ENCODE results near the gene RUBCNL.
A peak's percentile ranks its signal among the peaks of the same experiment; 100 is the strongest.
"Not testable (repeated sequence)": the region's sequence is repeated elsewhere in the genome, so short reads cannot be mapped to it uniquely, and the experiment has no call there.

The RUBCNL gene

DNA sequence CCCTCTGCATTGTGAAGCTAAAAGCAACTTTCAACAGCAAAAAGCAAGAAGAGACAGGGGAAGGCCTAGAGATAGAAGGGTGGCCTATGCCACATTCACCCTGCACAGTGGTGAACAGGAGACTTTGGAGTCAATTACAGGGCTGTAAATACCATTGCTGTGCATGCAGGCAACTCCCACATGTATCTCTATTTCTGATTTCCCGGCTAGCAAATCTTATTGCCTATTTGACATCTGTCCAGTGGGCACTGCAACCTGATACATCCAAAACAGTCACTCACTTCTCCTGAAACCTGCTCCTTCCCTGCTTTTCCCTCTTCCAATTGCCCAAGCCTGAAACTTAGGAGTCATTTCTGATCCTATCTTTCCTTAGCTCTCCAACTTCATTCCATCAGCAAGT is 13.4 kb downstream of the RUBCNL start:
- intact Hi-C loops (cut with DNase I; ENCODE audit: low total_unique reads), result no loop called here
- H3K9me3 ChIP-seq, result no peaks in the 10 kb centered on the region
- no peaks in the 10 kb centered on the region for H3K36me3 ChIP-seq
- no peaks in the 10 kb centered on the region for H3K27me3 ChIP-seq
- H3K4me1 ChIP-seq, result peaks cover 0 to 18% (median 16%) of the 10 kb centered on the region in 4 donors
- no peak overlapping the region for H3K4me3 ChIP-seq
- TF ChIP-seq, protein P1, sequence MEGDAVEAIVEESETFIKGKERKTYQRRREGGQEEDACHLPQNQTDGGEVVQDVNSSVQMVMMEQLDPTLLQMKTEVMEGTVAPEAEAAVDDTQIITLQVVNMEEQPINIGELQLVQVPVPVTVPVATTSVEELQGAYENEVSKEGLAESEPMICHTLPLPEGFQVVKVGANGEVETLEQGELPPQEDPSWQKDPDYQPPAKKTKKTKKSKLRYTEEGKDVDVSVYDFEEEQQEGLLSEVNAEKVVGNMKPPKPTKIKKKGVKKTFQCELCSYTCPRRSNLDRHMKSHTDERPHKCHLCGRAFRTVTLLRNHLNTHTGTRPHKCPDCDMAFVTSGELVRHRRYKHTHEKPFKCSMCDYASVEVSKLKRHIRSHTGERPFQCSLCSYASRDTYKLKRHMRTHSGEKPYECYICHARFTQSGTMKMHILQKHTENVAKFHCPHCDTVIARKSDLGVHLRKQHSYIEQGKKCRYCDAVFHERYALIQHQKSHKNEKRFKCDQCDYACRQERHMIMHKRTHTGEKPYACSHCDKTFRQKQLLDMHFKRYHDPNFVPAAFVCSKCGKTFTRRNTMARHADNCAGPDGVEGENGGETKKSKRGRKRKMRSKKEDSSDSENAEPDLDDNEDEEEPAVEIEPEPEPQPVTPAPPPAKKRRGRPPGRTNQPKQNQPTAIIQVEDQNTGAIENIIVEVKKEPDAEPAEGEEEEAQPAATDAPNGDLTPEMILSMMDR (IDR thresholded peaks at IDR 0.05), result no peak
- no peak for DNase-seq
- H3K27ac ChIP-seq, result no peak overlapping the region

DNA sequence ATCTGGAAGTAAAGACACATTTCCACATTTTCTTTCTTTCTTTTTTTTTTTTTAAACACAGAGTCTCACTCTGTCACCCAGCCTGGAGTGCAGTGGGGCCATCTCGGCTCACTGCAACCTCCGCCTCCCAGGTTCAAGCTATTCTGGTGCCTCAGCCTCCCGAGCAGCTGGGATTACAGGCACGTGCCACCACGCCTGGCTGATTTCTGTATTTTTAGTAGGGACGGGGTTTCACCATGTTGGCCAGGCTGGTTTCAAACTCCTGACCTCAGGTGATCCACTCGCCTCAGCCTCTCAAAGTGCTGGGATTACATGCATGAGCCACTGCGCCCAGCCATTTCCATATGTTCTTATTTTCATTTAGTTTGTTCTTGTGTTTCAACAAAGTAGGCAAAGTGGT is 14.1 kb downstream of the RUBCNL start:
- H3K27me3 ChIP-seq; H3K36me3 ChIP-seq; DNase-seq; H3K27ac ChIP-seq; H3K9me3 ChIP-seq; H3K4me3 ChIP-seq; intact Hi-C loops (cut with DNase I; ENCODE audit: low total_unique reads): not testable (repeated sequence)
- H3K4me1 ChIP-seq, result peaks cover 0 to 18% (median 16%) of the 10 kb centered on the region in 4 donors

DNA sequence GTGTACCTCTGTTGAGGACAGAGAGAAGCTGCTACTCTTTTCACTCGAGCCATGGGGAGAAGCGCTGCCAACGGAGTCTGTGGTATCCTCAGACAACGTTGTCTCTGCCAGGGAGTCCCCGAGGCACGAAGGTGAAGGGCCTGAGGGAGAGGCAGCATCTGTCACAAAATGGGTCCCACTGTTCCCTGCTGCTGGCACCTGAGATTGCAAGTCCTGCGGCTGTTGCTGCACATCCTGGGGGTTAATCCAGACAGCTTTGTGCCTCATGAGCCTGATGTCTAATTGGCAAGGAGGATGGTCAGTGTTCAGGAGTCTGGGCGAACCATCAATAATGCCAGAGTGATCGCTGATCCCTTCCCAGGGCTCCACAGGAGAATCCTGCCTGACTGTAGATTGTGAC is 15.0 kb downstream of the RUBCNL start:
- TF ChIP-seq, protein P1 (IDR thresholded peaks at IDR 0.05), result no peak
- Histone ChIP-seq H3K4me1 (peaks cover 0 to 18% (median 16%) of the 10 kb centered on the region in 4 donors), H3K27me3 (no peaks in the 10 kb centered on the region), H3K36me3 (no peaks in the 10 kb centered on the region), H3K4me3 (no peak overlapping the region), H3K27ac (no peak overlapping the region), H3K9me3 (no peaks in the 10 kb centered on the region)
- no peak for DNase-seq
- intact Hi-C loops (cut with DNase I; ENCODE audit: low total_unique reads), result no loop called here

DNA sequence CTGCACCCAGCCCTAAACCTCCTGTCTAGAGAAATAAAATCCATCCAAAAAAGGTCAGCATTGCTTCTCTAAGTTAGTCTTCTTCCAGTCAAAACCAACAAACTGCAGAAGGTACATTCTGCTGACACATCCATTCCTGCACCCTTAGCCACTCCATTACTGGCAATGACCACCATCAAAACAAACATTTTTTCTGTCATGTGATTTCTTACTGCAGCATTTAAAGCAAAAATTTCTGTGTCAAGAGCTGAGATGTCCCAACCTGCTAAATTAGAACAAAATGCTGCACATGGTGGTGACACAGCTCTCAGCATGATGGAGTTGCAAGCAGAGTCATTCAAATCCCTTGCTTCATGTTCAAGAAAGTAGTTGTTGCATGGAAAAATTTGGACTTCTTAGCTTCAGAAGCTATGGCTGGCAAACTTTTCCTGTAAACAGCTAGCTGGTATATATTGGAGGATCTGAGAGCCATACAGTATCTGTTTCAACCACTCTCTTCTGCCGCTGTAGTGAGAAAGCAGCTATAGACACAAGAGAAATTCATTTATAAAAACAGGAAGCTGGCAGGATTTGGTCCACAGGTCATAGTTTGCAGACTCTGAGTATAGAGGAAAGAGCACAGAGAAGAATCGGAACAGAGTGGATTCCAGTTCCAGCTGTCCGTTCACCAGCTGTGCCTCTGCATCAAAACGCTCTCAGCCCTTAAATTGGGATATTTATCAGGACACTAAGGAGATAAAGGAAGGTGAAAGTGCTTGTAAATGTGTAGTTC is 17.4 kb downstream of the RUBCNL start:
- TF ChIP-seq, protein P1 (IDR thresholded peaks at IDR 0.05), result no peak
- Histone ChIP-seq H3K4me1 (peaks cover 0 to 18% (median 16%) of the 10 kb centered on the region in 4 donors), H3K9me3 (no peaks in the 10 kb centered on the region), H3K36me3 (no peaks in the 10 kb centered on the region), H3K27ac (peak overlapping the region; percentile 29 to 54), H3K27me3 (no peaks in the 10 kb centered on the region), H3K4me3 (no peak overlapping the region)
- DNase-seq, result peak in 1 of 2 donors; percentile 43
- intact Hi-C loops (cut with DNase I; ENCODE audit: low total_unique reads), result no loop called here

DNA sequence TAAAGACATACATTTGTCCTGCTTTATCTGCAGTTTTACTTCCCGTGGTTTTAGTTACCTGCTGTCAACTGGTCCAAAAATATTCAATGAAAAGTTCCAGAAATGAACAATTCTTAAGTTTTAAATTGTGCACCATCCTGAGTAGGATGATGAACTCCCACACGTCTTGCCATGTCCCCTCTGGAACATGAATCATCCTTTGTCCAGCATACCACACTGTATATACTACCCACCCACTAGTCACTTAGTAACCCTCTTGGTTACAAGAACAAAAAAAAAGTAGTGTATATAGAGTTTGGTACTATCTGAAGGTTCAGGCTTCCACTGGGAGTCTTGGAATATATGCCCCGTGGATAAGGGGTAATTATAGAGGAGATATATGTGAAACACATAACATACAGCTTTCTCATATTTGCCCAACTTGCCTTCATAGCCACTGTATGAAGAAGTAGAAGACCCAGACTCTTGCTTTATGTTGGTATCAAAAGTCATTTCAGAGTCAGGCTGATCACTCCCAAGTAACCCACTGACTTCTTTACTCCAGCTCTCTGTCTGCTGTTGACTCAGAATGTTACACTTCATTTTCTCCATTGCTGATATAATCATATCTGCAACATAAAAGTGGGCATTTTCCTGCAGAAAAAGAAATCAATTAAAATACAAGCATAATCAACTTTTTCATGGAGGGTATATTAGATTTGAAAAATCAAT is 19.3 kb downstream of the RUBCNL start:
- Histone ChIP-seq H3K9me3 (no peaks in the 10 kb centered on the region), H3K27me3 (no peaks in the 10 kb centered on the region), H3K36me3 (no peaks in the 10 kb centered on the region), H3K27ac (no peak overlapping the region), H3K4me3 (no peak overlapping the region), H3K4me1 (peaks cover 0 to 18% (median 16%) of the 10 kb centered on the region in 4 donors)
- intact Hi-C loops (cut with DNase I; ENCODE audit: low total_unique reads), result no loop called here
- TF ChIP-seq, protein P1 (IDR thresholded peaks at IDR 0.05), result no peak
- no peak for DNase-seq

DNA sequence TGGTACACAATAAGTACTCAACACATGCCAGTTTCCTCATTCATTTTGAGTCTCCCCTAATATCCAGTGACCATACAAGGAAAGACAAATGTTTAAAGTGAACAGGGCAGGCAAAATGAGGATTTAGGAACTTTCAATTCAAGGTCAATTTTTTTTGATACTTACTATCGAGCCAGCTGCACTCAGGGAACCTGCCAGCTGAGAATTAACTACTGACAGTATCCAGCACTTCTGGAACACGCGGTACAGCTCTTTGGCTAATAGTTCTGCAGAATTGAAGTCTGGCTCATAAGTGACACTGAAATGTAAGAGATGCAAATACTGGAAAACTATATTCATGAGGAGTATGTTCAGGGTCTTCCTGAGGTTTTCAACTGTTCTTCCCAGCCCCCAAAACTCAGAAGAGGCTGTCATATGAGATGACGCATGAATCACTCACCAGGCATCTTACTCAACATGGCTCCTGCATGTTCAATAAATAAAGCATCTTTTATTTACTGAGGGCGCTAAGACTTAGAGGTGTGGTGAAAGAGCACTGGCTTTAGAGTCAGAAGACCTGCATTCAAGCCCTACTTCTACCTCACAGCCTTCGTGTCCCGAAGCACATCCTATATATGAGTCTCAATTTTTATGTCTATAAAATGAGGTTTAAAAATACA is 25.6 kb downstream of the RUBCNL start:
- Histone ChIP-seq H3K27ac (no peak overlapping the region), H3K27me3 (no peaks in the 10 kb centered on the region), H3K36me3 (no peaks in the 10 kb centered on the region), H3K9me3 (no peaks in the 10 kb centered on the region), H3K4me3 (no peak overlapping the region), H3K4me1 (peaks cover 0 to 19% (median 10%) of the 10 kb centered on the region in 4 donors)
- no peak for DNase-seq
- TF ChIP-seq, protein P1 (IDR thresholded peaks at IDR 0.05), result no peak
- intact Hi-C loops (cut with DNase I; ENCODE audit: low total_unique reads), result no loop called here

Data from tibial artery (tissue), 4 donors.